ENCODE measurements around the gene ARIH2.

ARIH2 gene

DNA sequence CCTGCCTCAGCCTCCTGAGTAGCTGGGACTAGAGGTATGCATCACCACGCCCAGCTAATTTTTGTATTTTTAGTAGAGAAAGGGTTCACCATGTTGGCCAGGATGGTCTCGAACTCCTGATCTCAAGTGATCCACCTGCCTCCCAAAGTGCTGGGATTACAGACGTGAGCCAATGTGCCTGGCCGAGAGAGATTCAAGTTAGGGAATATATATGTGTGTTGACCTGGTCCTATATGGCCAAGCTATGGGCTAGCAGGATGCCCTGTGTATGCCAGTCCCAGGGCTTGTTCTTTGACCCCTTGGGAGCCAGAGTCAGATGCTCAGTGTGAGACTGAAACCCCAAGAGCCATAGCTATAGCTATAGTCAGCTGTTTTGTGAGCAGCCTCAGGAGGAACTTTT, 105.1 kb downstream of the ARIH2 start:
- Mint-ChIP-seq H3K36me3 (ENCODE audit: low read depth) (peaks cover 40% of the 10 kb centered on the region), H3K9me3 (no peaks in the 10 kb centered on the region), H3K4me3 (peak overlapping the region; percentile 93), H3K4me1 (peaks cover 48% of the 10 kb centered on the region), H3K27me3 (ENCODE audit: low read depth, poor library complexity) (no peaks in the 10 kb centered on the region), H3K27ac (peak overlapping the region; percentile 64)
- no peak for DNase-seq
- no peak for TF ChIP-seq CTCF (IDR thresholded peaks at IDR 0.05)

DNA sequence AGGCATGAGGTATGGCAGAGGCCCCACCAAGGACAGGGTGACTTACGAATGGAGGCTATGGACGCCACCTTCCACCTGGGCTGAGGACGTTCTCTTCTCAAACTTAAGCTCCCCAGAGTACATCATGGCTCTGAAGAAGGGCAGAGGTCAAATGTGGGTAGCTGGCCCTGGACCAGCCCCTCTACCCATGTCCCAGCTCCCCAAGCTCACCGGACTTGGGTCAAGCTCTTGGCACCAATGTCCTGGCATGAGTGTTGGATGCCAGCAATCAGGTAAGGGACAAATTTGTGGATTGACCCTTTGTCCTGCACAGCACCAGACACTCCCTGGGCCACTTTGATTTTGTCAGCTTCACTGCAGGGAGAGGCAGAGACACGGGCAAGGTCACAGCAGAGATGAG, 105.8 kb downstream of the ARIH2 start:
- peaks cover 40% of the 10 kb centered on the region for H3K36me3 Mint-ChIP-seq (ENCODE audit: low read depth)
- H3K9me3 Mint-ChIP-seq = no peaks in the 10 kb centered on the region
- peaks cover 52% of the 10 kb centered on the region for H3K4me1 Mint-ChIP-seq
- DNase-seq = no peak
- no peak for TF ChIP-seq CTCF (IDR thresholded peaks at IDR 0.05)
- H3K27me3 Mint-ChIP-seq (ENCODE audit: low read depth, poor library complexity) = no peaks in the 10 kb centered on the region
- H3K4me3 Mint-ChIP-seq = no peak overlapping the region
- H3K27ac Mint-ChIP-seq = no peak overlapping the region

DNA sequence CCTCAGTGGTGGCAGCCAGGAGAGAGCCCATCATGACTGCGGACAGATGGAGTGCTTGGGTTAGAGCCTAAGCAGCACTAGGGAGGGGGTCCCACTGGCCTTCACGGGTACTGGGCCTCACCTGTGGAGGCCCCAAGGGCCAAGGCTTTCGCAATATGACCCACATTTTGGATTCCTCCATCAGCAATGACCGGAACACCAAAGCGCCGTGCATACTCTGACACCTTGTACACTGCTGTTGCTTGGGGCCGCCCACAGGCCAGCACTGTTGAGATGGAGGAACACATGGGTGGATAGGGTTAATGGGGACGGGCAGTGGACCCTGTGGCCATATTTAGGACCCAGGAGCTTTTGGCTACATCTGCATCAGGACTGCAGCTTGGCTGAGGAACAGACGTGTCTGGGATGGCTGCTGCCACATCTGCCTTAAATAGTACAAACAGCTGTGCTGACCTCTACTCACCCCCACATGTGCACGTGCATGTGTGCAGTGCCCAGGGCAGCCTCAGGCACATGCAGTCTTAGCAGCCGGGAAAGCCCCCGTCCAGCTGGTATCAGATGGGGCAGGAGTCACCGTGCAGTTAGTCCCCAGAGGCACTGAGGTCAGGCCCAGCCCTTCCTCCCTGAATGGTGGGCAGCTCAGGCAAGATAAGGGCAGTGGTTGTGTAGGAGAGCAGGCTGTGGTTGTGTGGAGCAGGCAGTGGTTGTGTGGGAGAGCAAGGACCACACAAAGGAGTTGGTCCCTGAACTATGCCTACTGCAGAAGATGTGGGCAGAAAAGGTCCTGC, 106.6 kb downstream of the ARIH2 start:
- Mint-ChIP-seq H3K4me3 (no peak overlapping the region), H3K27ac (peak overlapping the region; percentile 80), H3K9me3 (no peaks in the 10 kb centered on the region), H3K36me3 (ENCODE audit: low read depth) (peaks cover 40% of the 10 kb centered on the region), H3K27me3 (ENCODE audit: low read depth, poor library complexity) (no peaks in the 10 kb centered on the region), H3K4me1 (peaks cover 47% of the 10 kb centered on the region)
- no peak for TF ChIP-seq CTCF (IDR thresholded peaks at IDR 0.05)
- no peak for DNase-seq

- H3K36me3 Mint-ChIP-seq (ENCODE audit: low read depth) = peaks cover 40% of the 10 kb centered on the region
- H3K27me3 Mint-ChIP-seq (ENCODE audit: low read depth, poor library complexity) = no peaks in the 10 kb centered on the region
- H3K9me3 Mint-ChIP-seq = no peaks in the 10 kb centered on the region
- no peak overlapping the region for H3K4me3 Mint-ChIP-seq
- peak overlapping the region; percentile 80 for H3K27ac Mint-ChIP-seq
- H3K4me1 Mint-ChIP-seq = peaks cover 45% of the 10 kb centered on the region
- TF ChIP-seq CTCF (IDR thresholded peaks at IDR 0.05) = no peak
- DNase-seq = no peak
These were observed 107.3 kb downstream of the ARIH2 start for GRCh38 chr3:49025793-49026520.

GRCh38 chr3:49026536-49026935, 107.9 kb downstream of the ARIH2 start:
- no peaks in the 10 kb centered on the region for H3K9me3 Mint-ChIP-seq
- H3K4me1 Mint-ChIP-seq = peaks cover 48% of the 10 kb centered on the region
- H3K27me3 Mint-ChIP-seq (ENCODE audit: low read depth, poor library complexity) = no peaks in the 10 kb centered on the region
- DNase-seq = no peak
- H3K27ac Mint-ChIP-seq = peak overlapping the region; percentile 36
- H3K36me3 Mint-ChIP-seq (ENCODE audit: low read depth) = peaks cover 44% of the 10 kb centered on the region
- H3K4me3 Mint-ChIP-seq = no peak overlapping the region
- no peak for TF ChIP-seq CTCF (IDR thresholded peaks at IDR 0.05)
